WERI-Rb-1 (cell line): ENCODE results near the gene BUD13.

Source experiments
- DNase-seq: peaks from one replicate; pipeline ENCODE4 v3.0.0-alpha.2; 2020
- H3K27ac ChIP-seq: fragments of 250-450 bp; sonication (Bioruptor Pico); 2 replicates; pipeline ENCODE4 v1.5.1; 2020; ENCODE audit warnings: mild to moderate bottlenecking, moderate library complexity
- H3K27me3 ChIP-seq: fragments of 250-450 bp; sonication (Bioruptor Pico); 2 replicates; pipeline ENCODE4 v1.5.1; 2021; ENCODE audit warnings: mild to moderate bottlenecking, low read depth, moderate library complexity; ENCODE audit not compliant: insufficient read depth, severe bottlenecking
- H3K36me3 ChIP-seq: fragments of 250-450 bp; sonication (Bioruptor Pico); 2 replicates; pipeline ENCODE4 v1.5.1; 2020; ENCODE audit warnings: mild to moderate bottlenecking, moderate library complexity
- H3K4me3 ChIP-seq: 2 replicates; pipeline ENCODE4 v1.5.1; 2011; ENCODE audit warnings: low read depth, mild to moderate bottlenecking, control low read depth, low read length
- H3K9me3 ChIP-seq: fragments of 250-450 bp; sonication (Bioruptor Pico); 2 replicates; pipeline ENCODE4 v1.5.1; 2021; ENCODE audit warnings: mild to moderate bottlenecking, moderate library complexity; ENCODE audit not compliant: severe bottlenecking
- CTCF ChIP-seq: IDR thresholded peaks from 2 replicates; pipeline ENCODE4 v1.5.1; 2011; ENCODE audit warnings: low read depth, mild to moderate bottlenecking, control low read depth, inconsistent platforms, low read length

BUD13 gene

DNA sequence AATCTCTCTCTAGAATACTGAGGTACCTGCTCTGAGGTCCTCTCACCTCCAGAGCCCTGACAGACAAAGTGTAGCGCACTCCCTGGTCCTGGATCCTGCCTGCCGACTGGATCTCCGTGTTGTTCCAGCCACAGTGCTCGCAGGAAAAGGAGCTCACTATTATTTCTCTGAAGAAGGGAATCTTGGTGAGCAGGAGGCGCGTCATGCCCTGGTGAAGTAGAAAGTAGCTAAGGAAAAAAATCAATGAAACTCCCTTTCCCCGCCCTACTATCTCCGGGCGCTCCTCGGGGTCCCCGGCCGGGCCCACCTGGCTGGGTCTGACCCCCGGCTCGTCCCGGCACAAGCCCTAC, 14.6 kb upstream of the BUD13 start:
- Histone ChIP-seq H3K9me3 (no peaks in the 10 kb centered on the region), H3K36me3 (peaks cover 45% of the 10 kb centered on the region), H3K27ac (peak overlapping the region; percentile 47), H3K4me3 (peak overlapping the region; percentile 85), H3K27me3 (no peaks in the 10 kb centered on the region)
- TF ChIP-seq CTCF, result no peak
- no peak for DNase-seq

DNA sequence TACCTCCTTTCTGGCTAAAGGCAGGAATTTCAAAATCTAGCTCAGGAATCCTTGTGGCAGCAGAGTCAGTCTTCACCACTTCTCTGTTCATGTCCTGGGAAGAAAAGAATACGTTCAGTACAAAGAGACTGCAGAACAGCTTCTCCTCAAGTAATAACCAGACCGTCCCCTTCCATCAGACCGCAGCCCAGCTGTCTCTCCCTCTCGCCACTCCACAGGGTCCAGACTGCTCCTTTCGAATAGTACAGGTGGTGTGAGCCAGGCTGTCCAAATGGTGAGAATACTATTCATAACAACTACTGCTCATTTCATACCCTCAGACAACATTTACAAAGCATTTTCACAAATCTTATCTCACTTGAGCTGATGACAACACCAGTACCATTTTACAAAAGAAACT, 14.2 kb upstream of the BUD13 start:
- peak overlapping the region; percentile 85 for H3K4me3 ChIP-seq
- peaks cover 49% of the 10 kb centered on the region for H3K36me3 ChIP-seq
- TF ChIP-seq CTCF, result no peak
- no peaks in the 10 kb centered on the region for H3K27me3 ChIP-seq
- DNase-seq, result no peak
- no peaks in the 10 kb centered on the region for H3K9me3 ChIP-seq
- no peak overlapping the region for H3K27ac ChIP-seq

GRCh38 chr11:116786326-116786725, 13.5 kb upstream of the BUD13 start:
- Histone ChIP-seq H3K9me3 (no peaks in the 10 kb centered on the region), H3K27ac (no peak overlapping the region), H3K4me3 (no peak overlapping the region), H3K36me3 (peaks cover 53% of the 10 kb centered on the region), H3K27me3 (no peaks in the 10 kb centered on the region)
- TF ChIP-seq CTCF, result no peak
- no peak for DNase-seq

- no peak overlapping the region for H3K27ac ChIP-seq
- H3K4me3 ChIP-seq, result no peak overlapping the region
- no peaks in the 10 kb centered on the region for H3K27me3 ChIP-seq
- peaks cover 73% of the 10 kb centered on the region for H3K36me3 ChIP-seq
- H3K9me3 ChIP-seq, result no peaks in the 10 kb centered on the region
- no peak for DNase-seq
- no peak for TF ChIP-seq CTCF
These were observed 9.9 kb upstream of the BUD13 start for GRCh38 chr11:116782728-116783127.

- no peaks in the 10 kb centered on the region for H3K9me3 ChIP-seq
- H3K36me3 ChIP-seq, result peaks cover 49% of the 10 kb centered on the region
- no peak overlapping the region for H3K4me3 ChIP-seq
- DNase-seq, result no peak
- H3K27me3 ChIP-seq, result no peaks in the 10 kb centered on the region
- no peak for TF ChIP-seq CTCF
- no peak overlapping the region for H3K27ac ChIP-seq
These were observed 5.8 kb upstream of the BUD13 start for GRCh38 chr11:116778556-116778955.

DNA sequence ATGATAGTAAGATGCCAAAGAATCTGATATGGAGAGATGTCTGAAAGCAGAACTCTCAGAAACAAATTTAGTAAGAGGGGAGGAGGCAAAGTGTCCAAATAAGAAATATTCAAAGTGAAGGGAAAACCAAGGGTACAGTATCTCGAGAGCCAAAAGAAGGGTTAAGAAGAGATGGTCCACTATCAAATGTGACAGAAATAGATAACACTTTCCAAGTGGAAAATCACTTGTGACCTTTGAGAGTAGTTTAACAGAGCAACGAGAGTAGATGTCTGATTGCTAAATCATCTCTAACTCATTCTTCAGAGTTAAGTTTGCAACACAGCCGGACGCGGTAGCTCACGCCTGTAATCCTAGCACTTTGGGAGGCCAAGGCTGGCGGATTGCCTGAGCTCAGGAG, 4.3 kb upstream of the BUD13 start:
- H3K36me3 ChIP-seq, result peaks cover 34% of the 10 kb centered on the region
- H3K27ac ChIP-seq, result no peak overlapping the region
- TF ChIP-seq CTCF, result no peak
- no peaks in the 10 kb centered on the region for H3K9me3 ChIP-seq
- H3K4me3 ChIP-seq, result no peak overlapping the region
- no peak for DNase-seq
- H3K27me3 ChIP-seq, result no peaks in the 10 kb centered on the region
